GM12878 (cell line): ENCODE measurements around the gene ISOC2. TPM values are rescaled to one million over a fixed set of nuclear protein-coding genes. Genes with fewer than 3 reads are reported as not detected.

ENCODE experiments used
- ATAC-seq: fragments of 200-7000 bp; cut with Tn5 transposase; 3 replicates; pipeline ENCODE4 v1.9.1; 2020; ENCODE audit warnings: mild to moderate bottlenecking, moderate library complexity
- BruUV-seq: library from RNA; stranded (reverse); fragments of 400-500 nt; replicated peaks from 2 replicates; lab custom pipeline; 2021; lab: Mats Ljungman, UMichigan
- CTCF ChIA-PET: fragments of 300-600 bp; sonication (Branson Sonifier 250); formaldehyde crosslinking; extraction: SDS; loops from one replicate; lab custom pipeline; 2021; ENCODE audit warnings: inconsistent platforms; lab: Yijun Ruan, JAX
- POLR2A ChIA-PET: fragments of 350-600 bp; formaldehyde crosslinking; extraction: SDS; loops from one replicate; lab custom pipeline; 2021; ENCODE audit warnings: inconsistent platforms; lab: Charles Lee
- RAD21 ChIA-PET: fragments of 300-600 bp; sonication (Branson Sonifier 250); formaldehyde crosslinking; loops from one replicate; lab custom pipeline; 2023; ENCODE audit warnings: antibody characterized with exemption; ENCODE audit not compliant: unreplicated experiment; lab: Charles Lee
- SMC1A ChIA-PET: fragments of 300-600 bp; sonication (Branson Sonifier 250); formaldehyde crosslinking; loops from one replicate; lab custom pipeline; 2023; ENCODE audit not compliant: unreplicated experiment, uncharacterized antibody; lab: Charles Lee
- DNase-seq: peaks from one replicate; pipeline ENCODE4 v3.0.0-alpha.2; 2011; ENCODE audit warnings: low read depth, low spot score
- FAIRE-seq: peaks from 3 replicates; lab custom pipeline; 2011; peaks lifted over from hg19 to GRCh38; lab: Jason Lieb, UNC
- H2AFZ ChIP-seq: 2 replicates; pipeline ENCODE4 v1.6.0; 2011; ENCODE audit warnings: low read depth, low read length, control low read depth; ENCODE audit not compliant: control insufficient read depth
- H3K27ac ChIP-seq: 2 replicates; pipeline ENCODE4 v1.5.1; 2011; ENCODE audit warnings: control low read depth; ENCODE audit not compliant: control insufficient read depth, insufficient read depth
- H3K27me3 ChIP-seq, 2 experiments: replicated peaks in 1 of 2; 2 replicates each; pipeline versions ENCODE4 v1.6.0 to v1.6.1; 2011; ENCODE audit warnings: low read length in 1 of 2; ENCODE audit not compliant: control insufficient read depth in 2 of 2, insufficient read depth in 2 of 2
- H3K36me3 ChIP-seq, 2 experiments: 2 replicates each; pipeline ENCODE4 v1.5.1; 2011; ENCODE audit warnings: low read length in 1 of 2; ENCODE audit not compliant: control insufficient read depth in 2 of 2, insufficient read depth in 2 of 2
- H3K4me1 ChIP-seq: 2 replicates; pipeline ENCODE4 v1.6.1; 2011; ENCODE audit warnings: mild to moderate bottlenecking, low read length, moderate library complexity, mixed read lengths; ENCODE audit not compliant: control insufficient read depth, insufficient read depth
- H3K4me2 ChIP-seq: 2 replicates; pipeline ENCODE4 v1.6.0; 2011; ENCODE audit warnings: control low read depth; ENCODE audit not compliant: control insufficient read depth, insufficient read depth
- H3K4me3 ChIP-seq: fragments of 200-600 bp; sonication (generic); 2 replicates; pipeline ENCODE4 v1.5.1; 2016
- H3K79me2 ChIP-seq: 2 replicates; pipeline ENCODE4 v1.6.0; 2011; ENCODE audit warnings: low read length; ENCODE audit not compliant: control insufficient read depth, insufficient read depth
- H3K9ac ChIP-seq: 2 replicates; pipeline ENCODE4 v1.8.0; 2011; ENCODE audit warnings: low read length, control low read depth, mixed read lengths; ENCODE audit not compliant: control insufficient read depth, insufficient read depth
- H3K9me3 ChIP-seq: replicated peaks from 3 replicates; pipeline ENCODE4 v1.5.1; 2011; ENCODE audit warnings: mild to moderate bottlenecking, low read length; ENCODE audit not compliant: control insufficient read depth, insufficient read depth
- H4K20me1 ChIP-seq: 2 replicates; pipeline ENCODE4 v1.6.0; 2011; ENCODE audit not compliant: control insufficient read depth, insufficient read depth
- MYB ChIP-seq: fragments of 150-350 bp; IDR thresholded peaks from 2 replicates; pipeline ENCODE4 v1.6.1; 2014; ENCODE audit warnings: mild to moderate bottlenecking, low read depth, low read length, borderline replicate concordance
- NFYA ChIP-seq: IDR thresholded peaks from 2 replicates; pipeline ENCODE4 v1.6.1; 2011; ENCODE audit warnings: low read depth, mild to moderate bottlenecking, low read length, improper control_type of control experiment, borderline replicate concordance
- NR2F1 ChIP-seq: fragments of 450-650 bp; conservative IDR thresholded peaks from 2 replicates; pipeline ENCODE4 v1.6.1; 2017; ENCODE audit warnings: mild to moderate bottlenecking
- POLR2AphosphoS2 ChIP-seq: IDR thresholded peaks from 2 replicates; pipeline ENCODE4 v1.6.1; 2011; ENCODE audit warnings: low read depth, mild to moderate bottlenecking, low read length, improper control_type of control experiment, moderate library complexity
- YY1 ChIP-seq: IDR thresholded peaks from 2 replicates; pipeline ENCODE4 v1.6.1; 2011; ENCODE audit warnings: low read depth, mild to moderate bottlenecking, low read length
- ZNF24 ChIP-seq: fragments of 450-650 bp; IDR thresholded peaks from 2 replicates; pipeline ENCODE4 v1.6.1; 2017; ENCODE audit warnings: antibody characterized with exemption, mild to moderate bottlenecking
- ZNF622 ChIP-seq: fragments of 450-650 bp; IDR thresholded peaks from 2 replicates; pipeline ENCODE4 v1.6.1; 2017; ENCODE audit warnings: mild to moderate bottlenecking, inconsistent platforms
- WGBS: methylation state at CpG from one replicate; pipeline ENCODE4 v1.1.6; 2016; ENCODE audit warnings: low lambda C conversion rate; ENCODE audit not compliant: insufficient replicate concordance, insufficient coverage; ENCODE audit errors: missing lambda C conversion rate; 5-methylcytosine and 5-hydroxymethylcytosine counted together
- in situ Hi-C: fragments of 300-500 bp; cut with MboI; formaldehyde crosslinking; loops from 9 replicates; pipeline ENCODE4 v1.14.3; 2018; ENCODE audit warnings: mixed read lengths
- intact Hi-C: fragments of 100-400 bp; cut with micrococcal nuclease; formaldehyde crosslinking; loops from one replicate; pipeline ENCODE4 v1.14.2; 2022; ENCODE audit not compliant: unreplicated experiment
- polyA plus RNA-seq, 11 experiments: library from polyadenylated mRNA; depleted of rRNA in 4 of 11; unstranded in 6 of 11; stranded (reverse) in 5 of 11; fragments of >200 nt; fragmentation: Nextera tagmentation in 4 of 11; fragmentation: Illumina TruSeq in 1 of 11; extraction: Ambion mirVana in 4 of 11; extraction: Trizol in 1 of 11; gene quantifications; 1 replicate in 1 of 11; 2 replicates in 10 of 11; pipeline versions ENCODE4 v1.2.1 to v1.2.3, GENCODE V29; 2011 to 2016; ENCODE audit warnings: inconsistent platforms in 2 of 11, missing spikeins in 2 of 11, low read depth in 1 of 11
- total RNA-seq, 4 experiments: library from RNA; depleted of rRNA in 3 of 4; stranded (reverse); fragments of >200 nt in 3 of 4; fragmentation: Illumina TruSeq in 1 of 4; extraction: Trizol in 1 of 4; gene quantifications; 2 replicates each; pipeline versions ENCODE4 v1.2.1 to v1.2.3, GENCODE V29; 2013 to 2021
- TF ChIP-seq, protein P1 (sequence below): IDR thresholded peaks from 2 replicates; pipeline ENCODE4 v1.6.1; 2012; ENCODE audit warnings: improper control_type of control experiment, low read depth, low read length; ENCODE audit not compliant: insufficient replicate concordance
- TF ChIP-seq, protein P2 (sequence below): fragments of 450-650 bp; IDR thresholded peaks from 2 replicates; pipeline ENCODE4 v1.6.1; 2017; ENCODE audit warnings: mild to moderate bottlenecking, moderate library complexity

ISOC2 gene
- total and polyA plus RNA-seq, 10 of the 15 experiments (the other 5 are each of a cell fraction or from before 2014, with no cell fraction given): 0.72 to 238 (median 56.9) TPM

DNA sequence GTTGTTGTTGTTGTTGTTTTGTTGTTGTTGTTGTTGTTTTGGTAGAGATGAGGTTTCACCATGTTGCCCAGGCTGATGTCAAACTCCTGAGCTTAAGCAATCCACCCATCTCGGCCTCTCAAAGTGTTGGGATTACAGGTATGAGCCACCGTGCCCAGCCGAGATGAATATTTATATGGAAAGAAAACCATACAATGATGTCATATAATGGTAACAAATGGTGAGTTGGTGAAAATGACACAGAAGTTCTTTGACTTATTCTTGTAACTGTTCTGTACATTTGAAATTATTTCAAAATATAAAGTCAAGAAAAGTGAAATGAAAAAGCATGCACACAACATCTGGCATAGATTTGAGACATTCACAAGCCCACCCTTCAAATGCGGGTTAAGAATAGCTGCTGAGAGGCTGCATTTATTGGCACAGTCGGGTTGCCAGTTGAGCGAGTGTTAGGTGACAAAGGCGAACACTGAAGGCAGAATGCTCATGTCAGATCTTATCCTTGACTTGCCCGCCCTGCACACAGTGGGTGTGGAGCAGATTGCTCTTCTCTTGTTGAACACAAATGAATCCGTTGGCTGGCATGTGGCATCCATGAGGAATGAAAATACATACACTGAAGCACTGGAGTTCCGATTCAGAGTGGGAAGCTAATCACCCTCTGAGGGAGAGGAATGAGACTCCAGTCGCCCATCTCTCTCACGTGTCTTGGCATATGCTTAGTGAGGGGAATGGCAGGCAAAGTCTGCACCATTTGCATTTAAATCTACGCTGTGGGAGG is 38.0 kb downstream of the ISOC2 start:
- Histone ChIP-seq H2AFZ (no peak overlapping the region), H3K9ac (no peak overlapping the region), H3K4me2 (no peak overlapping the region), H3K27me3 (no peaks in the 10 kb centered on the region), H3K4me1 (no peaks in the 10 kb centered on the region), H3K36me3 (no peaks in the 10 kb centered on the region), H4K20me1 (no peaks in the 10 kb centered on the region), H3K4me3 (no peak overlapping the region), H3K9me3 (no peaks in the 10 kb centered on the region; the same call in 2 of the 3 replicates), H3K79me2 (no peaks in the 10 kb centered on the region), H3K27ac (no peak overlapping the region)
- ATAC-seq (no peak), DNase-seq (no peak), FAIRE-seq (no peak)
- RAD21 ChIA-PET: interaction anchor here (1.8 kb wide), 1 partner anchor 80 kb away, joined by 4 read pairs; no protein-coding TSS in a partner anchor
- no TSS peak for BruUV-seq
- POLR2A ChIA-PET: no interaction called here
- TF ChIP-seq, protein P1, sequence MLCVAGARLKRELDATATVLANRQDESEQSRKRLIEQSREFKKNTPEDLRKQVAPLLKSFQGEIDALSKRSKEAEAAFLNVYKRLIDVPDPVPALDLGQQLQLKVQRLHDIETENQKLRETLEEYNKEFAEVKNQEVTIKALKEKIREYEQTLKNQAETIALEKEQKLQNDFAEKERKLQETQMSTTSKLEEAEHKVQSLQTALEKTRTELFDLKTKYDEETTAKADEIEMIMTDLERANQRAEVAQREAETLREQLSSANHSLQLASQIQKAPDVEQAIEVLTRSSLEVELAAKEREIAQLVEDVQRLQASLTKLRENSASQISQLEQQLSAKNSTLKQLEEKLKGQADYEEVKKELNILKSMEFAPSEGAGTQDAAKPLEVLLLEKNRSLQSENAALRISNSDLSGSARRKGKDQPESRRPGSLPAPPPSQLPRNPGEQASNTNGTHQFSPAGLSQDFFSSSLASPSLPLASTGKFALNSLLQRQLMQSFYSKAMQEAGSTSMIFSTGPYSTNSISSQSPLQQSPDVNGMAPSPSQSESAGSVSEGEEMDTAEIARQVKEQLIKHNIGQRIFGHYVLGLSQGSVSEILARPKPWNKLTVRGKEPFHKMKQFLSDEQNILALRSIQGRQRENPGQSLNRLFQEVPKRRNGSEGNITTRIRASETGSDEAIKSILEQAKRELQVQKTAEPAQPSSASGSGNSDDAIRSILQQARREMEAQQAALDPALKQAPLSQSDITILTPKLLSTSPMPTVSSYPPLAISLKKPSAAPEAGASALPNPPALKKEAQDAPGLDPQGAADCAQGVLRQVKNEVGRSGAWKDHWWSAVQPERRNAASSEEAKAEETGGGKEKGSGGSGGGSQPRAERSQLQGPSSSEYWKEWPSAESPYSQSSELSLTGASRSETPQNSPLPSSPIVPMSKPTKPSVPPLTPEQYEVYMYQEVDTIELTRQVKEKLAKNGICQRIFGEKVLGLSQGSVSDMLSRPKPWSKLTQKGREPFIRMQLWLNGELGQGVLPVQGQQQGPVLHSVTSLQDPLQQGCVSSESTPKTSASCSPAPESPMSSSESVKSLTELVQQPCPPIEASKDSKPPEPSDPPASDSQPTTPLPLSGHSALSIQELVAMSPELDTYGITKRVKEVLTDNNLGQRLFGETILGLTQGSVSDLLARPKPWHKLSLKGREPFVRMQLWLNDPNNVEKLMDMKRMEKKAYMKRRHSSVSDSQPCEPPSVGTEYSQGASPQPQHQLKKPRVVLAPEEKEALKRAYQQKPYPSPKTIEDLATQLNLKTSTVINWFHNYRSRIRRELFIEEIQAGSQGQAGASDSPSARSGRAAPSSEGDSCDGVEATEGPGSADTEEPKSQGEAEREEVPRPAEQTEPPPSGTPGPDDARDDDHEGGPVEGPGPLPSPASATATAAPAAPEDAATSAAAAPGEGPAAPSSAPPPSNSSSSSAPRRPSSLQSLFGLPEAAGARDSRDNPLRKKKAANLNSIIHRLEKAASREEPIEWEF: no peak
- TF ChIP-seq YY1 (no peak), NR2F1 (no peak), NFYA (no peak), MYB (no peak), ZNF24 (no peak), POLR2AphosphoS2 (no peak), ZNF622 (no peak)
- TF ChIP-seq, protein P2, sequence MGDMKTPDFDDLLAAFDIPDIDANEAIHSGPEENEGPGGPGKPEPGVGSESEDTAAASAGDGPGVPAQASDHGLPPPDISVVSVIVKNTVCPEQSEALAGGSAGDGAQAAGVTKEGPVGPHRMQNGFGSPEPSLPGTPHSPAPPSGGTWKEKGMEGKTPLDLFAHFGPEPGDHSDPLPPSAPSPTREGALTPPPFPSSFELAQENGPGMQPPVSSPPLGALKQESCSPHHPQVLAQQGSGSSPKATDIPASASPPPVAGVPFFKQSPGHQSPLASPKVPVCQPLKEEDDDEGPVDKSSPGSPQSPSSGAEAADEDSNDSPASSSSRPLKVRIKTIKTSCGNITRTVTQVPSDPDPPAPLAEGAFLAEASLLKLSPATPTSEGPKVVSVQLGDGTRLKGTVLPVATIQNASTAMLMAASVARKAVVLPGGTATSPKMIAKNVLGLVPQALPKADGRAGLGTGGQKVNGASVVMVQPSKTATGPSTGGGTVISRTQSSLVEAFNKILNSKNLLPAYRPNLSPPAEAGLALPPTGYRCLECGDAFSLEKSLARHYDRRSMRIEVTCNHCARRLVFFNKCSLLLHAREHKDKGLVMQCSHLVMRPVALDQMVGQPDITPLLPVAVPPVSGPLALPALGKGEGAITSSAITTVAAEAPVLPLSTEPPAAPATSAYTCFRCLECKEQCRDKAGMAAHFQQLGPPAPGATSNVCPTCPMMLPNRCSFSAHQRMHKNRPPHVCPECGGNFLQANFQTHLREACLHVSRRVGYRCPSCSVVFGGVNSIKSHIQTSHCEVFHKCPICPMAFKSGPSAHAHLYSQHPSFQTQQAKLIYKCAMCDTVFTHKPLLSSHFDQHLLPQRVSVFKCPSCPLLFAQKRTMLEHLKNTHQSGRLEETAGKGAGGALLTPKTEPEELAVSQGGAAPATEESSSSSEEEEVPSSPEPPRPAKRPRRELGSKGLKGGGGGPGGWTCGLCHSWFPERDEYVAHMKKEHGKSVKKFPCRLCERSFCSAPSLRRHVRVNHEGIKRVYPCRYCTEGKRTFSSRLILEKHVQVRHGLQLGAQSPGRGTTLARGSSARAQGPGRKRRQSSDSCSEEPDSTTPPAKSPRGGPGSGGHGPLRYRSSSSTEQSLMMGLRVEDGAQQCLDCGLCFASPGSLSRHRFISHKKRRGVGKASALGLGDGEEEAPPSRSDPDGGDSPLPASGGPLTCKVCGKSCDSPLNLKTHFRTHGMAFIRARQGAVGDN: no peak
- 34% methylated on average over 13 of the region's 13 CpGs for WGBS
- SMC1A ChIA-PET: no interaction called here
- in situ Hi-C loops: no loop called here
- intact Hi-C loops: no loop called here
- CTCF ChIA-PET: no interaction called here
